Tibial artery (tissue), 4 donors: ENCODE results near the gene SRGAP3.

ENCODE experiments used
- DNase-seq, 2 donors: peaks; one replicate each; pipeline ENCODE4 v3.0.0-alpha.2; 2019
- H3K27ac ChIP-seq, 2 donors: fragments of 200-600 bp; sonication (generic) in 1 of 2; 1 replicate in 1 of 2; 2 replicates in 1 of 2; pipeline ENCODE4 v1.5.1; 2018 to 2019; ENCODE audit warnings: mild to moderate bottlenecking in 1 of 2
- H3K27me3 ChIP-seq, 2 donors: fragments of 200-600 bp; sonication (generic) in 1 of 2; one replicate each; pipeline versions ENCODE4 v1.5.1 to v1.6.0; 2016 to 2019
- H3K36me3 ChIP-seq, 3 donors: fragments of 200-600 bp; sonication (generic) in 2 of 3; one replicate each; pipeline ENCODE4 v1.5.1; 2016 to 2019; ENCODE audit warnings: mild to moderate bottlenecking in 2 of 3
- H3K4me1 ChIP-seq, 4 donors: fragments of 200-600 bp; sonication (generic) in 2 of 4; 1 replicate in 3 of 4; 2 replicates in 1 of 4; pipeline ENCODE4 v1.5.1; 2016 to 2019
- H3K4me3 ChIP-seq, 2 donors: fragments of 200-600 bp; sonication (generic) in 1 of 2; 1 replicate in 1 of 2; 2 replicates in 1 of 2; pipeline ENCODE4 v1.5.1; 2018 to 2019; ENCODE audit warnings: mild to moderate bottlenecking in 2 of 2
- H3K9me3 ChIP-seq, 3 donors: fragments of 200-600 bp; sonication (generic) in 1 of 3; one replicate each; pipeline ENCODE4 v1.5.1; 2016 to 2019
- intact Hi-C: fragments of 100-400 bp; cut with DNase I; formaldehyde crosslinking; loops from one replicate; pipeline ENCODE4 v1.15.0; 2023; ENCODE audit warnings: low total_unique reads
- TF ChIP-seq, protein P1 (sequence below), 2 experiments: fragments of 200-600 bp in 1 of 2; fragments of 450-650 bp in 1 of 2; IDR thresholded peaks; one replicate each; pipeline ENCODE4 v1.5.1; 2017 to 2019; ENCODE audit warnings: antibody characterized with exemption in 2 of 2, mild to moderate bottlenecking in 1 of 2, moderate library complexity in 1 of 2

Gene SRGAP3

DNA sequence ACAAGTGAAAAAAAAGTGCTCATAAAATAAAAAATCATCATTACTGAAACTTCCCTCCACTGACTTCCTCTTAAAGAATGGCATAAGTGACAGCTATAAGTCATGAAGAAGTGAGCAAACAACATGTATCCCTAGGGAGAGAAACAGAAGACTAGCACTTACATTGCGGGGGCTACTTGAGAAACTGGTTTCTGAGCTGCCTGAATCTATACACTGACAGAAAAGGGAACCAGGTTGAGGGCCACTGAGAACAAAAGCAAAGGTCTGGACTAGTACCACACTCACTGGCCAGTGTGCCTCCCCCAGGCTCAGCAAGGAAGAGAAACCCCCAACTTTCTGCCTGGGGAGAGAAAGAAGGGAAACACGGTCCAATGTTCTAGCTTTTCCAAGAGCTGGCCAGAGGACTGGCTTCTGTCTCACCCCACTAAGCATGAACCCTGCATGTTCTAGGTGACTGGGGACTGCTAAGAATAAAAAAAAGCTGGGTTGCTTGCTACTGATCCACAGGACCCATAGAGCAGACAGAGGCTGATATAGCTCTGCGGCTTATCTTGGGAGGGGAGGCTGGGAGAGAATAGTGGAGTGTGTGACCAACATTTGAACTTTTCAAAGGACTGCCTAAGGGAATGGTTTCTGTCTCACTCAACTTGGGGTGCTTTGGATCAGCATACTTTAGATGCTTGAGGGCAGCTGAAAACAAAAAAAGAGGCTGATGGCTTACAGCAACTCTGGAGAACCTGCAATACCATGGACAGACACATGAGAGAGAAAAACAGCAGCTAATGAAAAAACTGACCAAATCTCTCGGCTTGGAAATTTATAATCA, 294.3 kb downstream of the SRGAP3 start:
- Histone ChIP-seq H3K4me3 (no peak overlapping the region), H3K36me3 (peaks cover 0 to 20% (median 0%) of the 10 kb centered on the region in 3 donors), H3K9me3 (no peaks in the 10 kb centered on the region), H3K27ac (no peak overlapping the region), H3K4me1 (no peaks in the 10 kb centered on the region), H3K27me3 (no peaks in the 10 kb centered on the region)
- no peak for DNase-seq
- intact Hi-C loops, result no loop called here
- TF ChIP-seq, protein P1, sequence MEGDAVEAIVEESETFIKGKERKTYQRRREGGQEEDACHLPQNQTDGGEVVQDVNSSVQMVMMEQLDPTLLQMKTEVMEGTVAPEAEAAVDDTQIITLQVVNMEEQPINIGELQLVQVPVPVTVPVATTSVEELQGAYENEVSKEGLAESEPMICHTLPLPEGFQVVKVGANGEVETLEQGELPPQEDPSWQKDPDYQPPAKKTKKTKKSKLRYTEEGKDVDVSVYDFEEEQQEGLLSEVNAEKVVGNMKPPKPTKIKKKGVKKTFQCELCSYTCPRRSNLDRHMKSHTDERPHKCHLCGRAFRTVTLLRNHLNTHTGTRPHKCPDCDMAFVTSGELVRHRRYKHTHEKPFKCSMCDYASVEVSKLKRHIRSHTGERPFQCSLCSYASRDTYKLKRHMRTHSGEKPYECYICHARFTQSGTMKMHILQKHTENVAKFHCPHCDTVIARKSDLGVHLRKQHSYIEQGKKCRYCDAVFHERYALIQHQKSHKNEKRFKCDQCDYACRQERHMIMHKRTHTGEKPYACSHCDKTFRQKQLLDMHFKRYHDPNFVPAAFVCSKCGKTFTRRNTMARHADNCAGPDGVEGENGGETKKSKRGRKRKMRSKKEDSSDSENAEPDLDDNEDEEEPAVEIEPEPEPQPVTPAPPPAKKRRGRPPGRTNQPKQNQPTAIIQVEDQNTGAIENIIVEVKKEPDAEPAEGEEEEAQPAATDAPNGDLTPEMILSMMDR (IDR thresholded peaks at IDR 0.05), result no peak

DNA sequence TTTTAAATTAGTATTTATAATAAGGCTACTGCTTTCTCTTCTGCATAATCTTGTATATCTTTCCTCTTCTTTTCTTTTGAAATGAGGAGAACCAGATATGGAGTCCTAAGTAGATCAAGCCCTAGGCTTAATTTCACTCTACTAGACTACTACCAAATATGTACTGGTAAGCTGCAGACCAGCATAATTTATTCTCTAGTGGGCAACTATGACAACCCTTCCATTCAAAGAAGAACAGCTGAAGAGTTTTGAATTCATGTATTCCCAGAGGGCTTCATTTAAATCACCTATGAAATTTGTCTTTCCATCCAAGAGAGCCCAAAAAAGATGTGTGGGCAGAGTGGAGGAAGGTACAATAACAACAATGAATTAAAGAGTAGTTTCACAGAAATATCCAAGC, 296.1 kb downstream of the SRGAP3 start:
- H3K27ac ChIP-seq, result no peak overlapping the region
- no peaks in the 10 kb centered on the region for H3K27me3 ChIP-seq
- intact Hi-C loops, result no loop called here
- peaks cover 0 to 18% (median 0%) of the 10 kb centered on the region in 3 donors for H3K36me3 ChIP-seq
- TF ChIP-seq, protein P1 (IDR thresholded peaks at IDR 0.05), result no peak
- DNase-seq, result no peak
- no peaks in the 10 kb centered on the region for H3K9me3 ChIP-seq
- no peak overlapping the region for H3K4me3 ChIP-seq
- no peaks in the 10 kb centered on the region for H3K4me1 ChIP-seq

DNA sequence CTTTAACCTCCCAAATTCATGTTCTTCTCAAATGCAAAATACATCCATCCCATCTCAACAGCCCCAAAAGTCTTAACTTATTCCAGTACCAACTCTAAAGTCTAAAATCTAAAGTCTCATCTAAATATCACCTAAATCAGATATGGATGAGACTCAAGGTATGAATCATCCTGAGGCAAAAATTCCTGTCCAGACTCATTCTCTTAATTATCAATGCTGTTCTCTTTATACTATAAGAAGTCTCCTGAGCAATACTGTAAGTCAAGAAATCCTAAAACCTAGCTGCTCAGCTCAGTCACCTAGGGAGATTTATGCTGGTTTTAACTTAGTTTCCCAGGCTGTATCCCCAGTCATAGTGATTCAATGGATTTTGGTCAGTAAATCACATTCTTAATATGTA, 297.3 kb downstream of the SRGAP3 start:
- Histone ChIP-seq H3K36me3 (peaks cover 0 to 10% (median 0%) of the 10 kb centered on the region in 3 donors), H3K9me3 (no peaks in the 10 kb centered on the region), H3K27me3 (no peaks in the 10 kb centered on the region), H3K4me3 (no peak overlapping the region), H3K4me1 (no peaks in the 10 kb centered on the region), H3K27ac (no peak overlapping the region)
- TF ChIP-seq, protein P1 (IDR thresholded peaks at IDR 0.05), result no peak
- intact Hi-C loops, result no loop called here
- DNase-seq, result no peak

DNA sequence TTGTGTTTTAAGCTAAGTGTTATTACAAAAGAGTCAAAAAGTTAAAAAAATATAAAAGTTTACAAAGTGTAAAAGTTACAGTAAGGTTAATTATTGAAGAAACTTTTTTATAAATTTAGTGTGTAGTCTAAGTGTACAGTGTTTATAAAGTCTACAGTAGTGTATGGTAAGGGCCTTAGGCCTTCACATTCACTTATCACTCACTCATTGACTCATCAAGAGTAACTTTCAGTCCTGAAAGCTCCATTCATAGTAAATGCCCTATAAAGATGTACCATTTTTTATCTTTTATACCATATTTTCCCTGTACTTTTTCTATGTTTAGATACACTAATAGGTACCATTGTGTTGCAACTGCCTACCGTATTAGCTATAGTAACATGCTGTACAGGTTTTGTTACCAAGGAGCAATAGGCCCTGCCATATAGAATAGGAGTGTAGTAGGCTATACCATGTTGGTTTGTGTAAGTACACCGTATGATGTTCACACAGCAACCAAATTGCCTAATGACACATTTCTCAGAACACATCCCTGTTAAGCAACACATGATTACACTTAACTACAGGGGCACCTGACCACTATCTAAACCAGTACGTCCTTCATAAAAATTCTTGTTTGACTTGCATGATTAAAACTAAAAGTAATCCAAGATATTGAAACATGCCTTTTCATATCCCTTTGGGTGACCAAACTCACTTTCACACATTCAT, 303.4 kb downstream of the SRGAP3 start:
- H3K36me3 ChIP-seq, result peaks cover 16 to 39% (median 25%) of the 10 kb centered on the region in 3 donors
- H3K9me3 ChIP-seq, result no peaks in the 10 kb centered on the region
- no peaks in the 10 kb centered on the region for H3K4me1 ChIP-seq
- H3K27me3 ChIP-seq, result no peaks in the 10 kb centered on the region
- intact Hi-C loops, result no loop called here
- no peak overlapping the region for H3K4me3 ChIP-seq
- DNase-seq, result no peak
- H3K27ac ChIP-seq, result no peak overlapping the region
- TF ChIP-seq, protein P1 (IDR thresholded peaks at IDR 0.05), result no peak

DNA sequence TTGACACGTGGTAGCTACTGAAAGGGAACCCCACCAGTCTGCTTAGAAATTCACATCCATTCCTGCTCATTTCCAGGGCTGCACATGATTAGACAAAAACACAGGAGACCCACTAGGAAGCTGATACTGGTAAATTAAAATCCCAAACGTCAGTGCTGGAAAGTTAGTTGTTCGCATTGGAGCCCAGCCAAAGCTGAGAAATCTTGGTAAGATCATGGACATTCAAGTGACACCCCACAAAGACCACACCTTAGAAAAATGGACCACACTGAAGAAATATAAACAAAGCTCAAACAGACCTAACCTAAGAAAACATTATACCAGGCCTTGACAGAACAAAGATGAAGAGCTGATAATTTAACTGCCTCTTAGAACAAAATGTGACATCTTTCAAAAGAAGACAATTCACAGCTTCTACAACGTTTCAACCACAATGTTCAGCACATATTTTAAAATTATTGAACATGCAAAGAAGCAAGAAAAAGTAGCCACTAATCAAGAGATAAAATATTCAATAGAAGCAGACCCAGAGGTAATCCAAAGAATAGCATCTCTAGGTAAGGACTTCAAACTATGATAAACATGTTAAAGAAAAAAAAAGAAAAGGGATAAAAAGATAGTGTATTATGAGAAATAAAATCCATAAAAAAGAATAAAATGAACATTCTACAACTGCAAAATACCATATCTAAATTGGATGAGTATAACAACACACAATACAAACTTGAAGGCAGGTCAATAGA, 306.5 kb downstream of the SRGAP3 start:
- Histone ChIP-seq H3K27ac (no peak overlapping the region), H3K36me3 (peaks cover 23 to 46% (median 33%) of the 10 kb centered on the region in 3 donors), H3K9me3 (no peaks in the 10 kb centered on the region), H3K27me3 (no peaks in the 10 kb centered on the region), H3K4me3 (no peak overlapping the region), H3K4me1 (no peaks in the 10 kb centered on the region)
- intact Hi-C loops, result no loop called here
- DNase-seq, result no peak
- TF ChIP-seq, protein P1 (IDR thresholded peaks at IDR 0.05), result no peak
